ENCODE data around the gene LHPP. TPM values are rescaled to one million over a fixed set of nuclear protein-coding genes. Genes with fewer than 3 reads are reported as not detected.

Gene LHPP
- total and polyA plus RNA-seq, 11 donors = 5.6 to 23.5 (median 13.2) TPM

- intact Hi-C loops (cut with DNase I) = no loop called here
- 87 to 95% (median 95%) methylated on average over 4 of the region's 4 CpGs for WGBS, 4 donors
- H3K4me1 ChIP-seq = no peaks in the 10 kb centered on the region
- DNase-seq (no peak), ATAC-seq (no peak)
- TF ChIP-seq CTCF (IDR thresholded peaks at IDR 0.05) (no peak), POLR2A (IDR thresholded peaks at IDR 0.05) (no peak)
- H3K27ac ChIP-seq = no peak overlapping the region
- H3K27me3 ChIP-seq = peaks cover 0 to 27% (median 4%) of the 10 kb centered on the region in 9 donors
- no peaks in the 10 kb centered on the region for H3K36me3 ChIP-seq
- no peak overlapping the region for H3K4me3 ChIP-seq
- H3K9me3 ChIP-seq = no peaks in the 10 kb centered on the region
Measured at GRCh38 chr10:124425227-124425962, 36.2 kb upstream of the LHPP start.

- Histone ChIP-seq H3K27ac (no peak overlapping the region), H3K4me1 (no peaks in the 10 kb centered on the region), H3K9me3 (no peaks in the 10 kb centered on the region), H3K27me3 (peaks cover 0 to 29% (median 4%) of the 10 kb centered on the region in 9 donors), H3K4me3 (no peak overlapping the region), H3K36me3 (no peaks in the 10 kb centered on the region)
- no peak for TF ChIP-seq POLR2A (IDR thresholded peaks at IDR 0.05)
- no peak for TF ChIP-seq CTCF (IDR thresholded peaks at IDR 0.05)
- intact Hi-C loops (cut with DNase I) = no loop called here
- no peak for DNase-seq
- no peak for ATAC-seq
- 46 to 63% (median 54%) methylated on average over 3 of the region's 3 CpGs for WGBS, 4 donors
Measured at GRCh38 chr10:124428207-124428777, 33.3 kb upstream of the LHPP start.

GRCh38 chr10:124429576-124429975 lies 32.0 kb upstream of the LHPP start:
- ATAC-seq = no peak
- intact Hi-C loops (cut with DNase I) = no loop called here

More at GRCh38 chr10:124429576-124429975, 32.0 kb upstream of the LHPP start:
- Histone ChIP-seq H3K27ac (no peak overlapping the region), H3K4me3 (no peak overlapping the region), H3K27me3 (peaks cover 0 to 29% (median 4%) of the 10 kb centered on the region in 9 donors), H3K9me3 (no peaks in the 10 kb centered on the region), H3K36me3 (no peaks in the 10 kb centered on the region), H3K4me1 (no peaks in the 10 kb centered on the region)
- WGBS, 4 donors = 56 to 76% (median 61%) methylated on average over 5 of the region's 5 CpGs
- DNase-seq = no peak
- TF ChIP-seq POLR2A (IDR thresholded peaks at IDR 0.05) = no peak
- TF ChIP-seq CTCF (IDR thresholded peaks at IDR 0.05) = no peak

All from heart left ventricle (tissue), 16 donors.